MCF 10A (cell line): ENCODE results near the gene ZNF17. TPM values are rescaled to one million over a fixed set of nuclear protein-coding genes. Genes with fewer than 3 reads are reported as not detected.

Experiments used
- BruUV-seq: library from RNA; stranded (reverse); fragments of 400-500 nt; replicated peaks from 2 replicates; lab custom pipeline; 2021; lab: Mats Ljungman, UMichigan
- CTCF ChIA-PET: fragments of 300-600 bp; sonication (Branson Sonifier 250); formaldehyde crosslinking; extraction: SDS; loops from one replicate; lab custom pipeline; 2021; ENCODE audit warnings: antibody characterized with exemption, inconsistent platforms; lab: Yijun Ruan, JAX
- POLR2A ChIA-PET: fragments of 300-600, 350-650 bp; sonication (Branson Sonifier 250); formaldehyde crosslinking; extraction: SDS; loops from one replicate; lab custom pipeline; 2020; ENCODE audit warnings: antibody characterized with exemption, inconsistent platforms; lab: Yijun Ruan, JAX
- DNase-seq: peaks from one replicate; pipeline ENCODE4 v3.0.0-alpha.2; 2018; ENCODE audit not compliant: unreplicated experiment
- H3K27ac Mint-ChIP-seq: one replicate; pipeline ENCODE4 v1.8.0; 2022; ENCODE audit warnings: mild to moderate bottlenecking, low read depth, mixed read lengths; ENCODE audit not compliant: unreplicated experiment
- H3K27me3 Mint-ChIP-seq: one replicate; pipeline ENCODE4 v1.8.0; 2022; ENCODE audit warnings: mixed read lengths; ENCODE audit not compliant: insufficient read depth, unreplicated experiment
- H3K36me3 Mint-ChIP-seq: one replicate; pipeline ENCODE4 v1.8.0; 2022; ENCODE audit warnings: mild to moderate bottlenecking, moderate library complexity, mixed read lengths; ENCODE audit not compliant: insufficient read depth, unreplicated experiment
- H3K4me1 Mint-ChIP-seq: one replicate; pipeline ENCODE4 v1.8.0; 2022; ENCODE audit warnings: mixed read lengths; ENCODE audit not compliant: insufficient read depth, unreplicated experiment
- H3K4me3 Mint-ChIP-seq: one replicate; pipeline ENCODE4 v1.8.0; 2022; ENCODE audit warnings: mild to moderate bottlenecking, moderate library complexity, mixed read lengths; ENCODE audit not compliant: unreplicated experiment
- H3K9me3 Mint-ChIP-seq: one replicate; pipeline ENCODE4 v1.8.0; 2022; ENCODE audit warnings: mixed read lengths; ENCODE audit not compliant: unreplicated experiment
- intact Hi-C: fragments of 100-400 bp; cut with micrococcal nuclease; formaldehyde crosslinking; loops from 2 replicates; pipeline ENCODE4 v1.14.1; 2022
- total RNA-seq: library from RNA; stranded (reverse); gene quantifications from 2 replicates; pipeline ENCODE4 v1.2.3, GENCODE V29; 2022
- TF ChIP-seq, protein P1 (sequence below): fragments of 200-600 bp; IDR thresholded peaks from one replicate; pipeline ENCODE4 v1.8.0; 2022; ENCODE audit warnings: antibody characterized with exemption, mild to moderate bottlenecking; ENCODE audit not compliant: unreplicated experiment

Gene ZNF17
- total RNA-seq, 1 experiment from 2014 or later: 8.3 TPM

DNA sequence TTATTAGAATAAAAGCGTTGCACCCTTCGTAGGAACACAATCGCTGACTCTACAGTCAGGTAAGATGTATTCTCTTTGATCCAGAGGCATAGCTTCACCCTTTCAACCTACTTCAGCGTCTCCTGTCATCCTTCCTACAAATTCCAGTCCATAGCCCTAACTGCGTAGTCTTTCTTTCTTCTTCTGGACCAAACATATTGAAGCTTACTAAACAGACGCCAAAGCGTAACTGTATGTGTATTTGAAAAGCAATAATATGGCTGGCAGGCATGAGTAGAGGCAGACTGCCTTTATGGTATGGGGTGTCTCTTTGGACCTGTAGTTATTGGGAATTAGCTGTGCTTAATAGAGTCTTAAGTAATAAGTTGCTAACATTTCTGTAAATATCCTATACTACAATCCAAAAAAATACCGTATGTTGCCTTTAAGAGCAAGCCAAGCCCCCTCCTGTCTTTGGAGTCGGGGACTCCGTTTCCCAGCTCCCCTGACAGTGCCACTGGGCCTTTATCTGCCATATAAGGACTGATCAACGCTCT is 21.7 kb upstream of the ZNF17 start:
- peaks cover 2% of the 10 kb centered on the region for H3K9me3 Mint-ChIP-seq
- CTCF ChIA-PET: interaction anchor here (0.6 to 1.4 kb wide), 6 partner anchors 13 to 91 kb away, joined by 3 to 11 read pairs (median 3); no protein-coding TSS in a partner anchor
- H3K36me3 Mint-ChIP-seq: peaks cover 4% of the 10 kb centered on the region
- H3K27ac Mint-ChIP-seq: peak overlapping the region; percentile 97
- TF ChIP-seq, protein P1, sequence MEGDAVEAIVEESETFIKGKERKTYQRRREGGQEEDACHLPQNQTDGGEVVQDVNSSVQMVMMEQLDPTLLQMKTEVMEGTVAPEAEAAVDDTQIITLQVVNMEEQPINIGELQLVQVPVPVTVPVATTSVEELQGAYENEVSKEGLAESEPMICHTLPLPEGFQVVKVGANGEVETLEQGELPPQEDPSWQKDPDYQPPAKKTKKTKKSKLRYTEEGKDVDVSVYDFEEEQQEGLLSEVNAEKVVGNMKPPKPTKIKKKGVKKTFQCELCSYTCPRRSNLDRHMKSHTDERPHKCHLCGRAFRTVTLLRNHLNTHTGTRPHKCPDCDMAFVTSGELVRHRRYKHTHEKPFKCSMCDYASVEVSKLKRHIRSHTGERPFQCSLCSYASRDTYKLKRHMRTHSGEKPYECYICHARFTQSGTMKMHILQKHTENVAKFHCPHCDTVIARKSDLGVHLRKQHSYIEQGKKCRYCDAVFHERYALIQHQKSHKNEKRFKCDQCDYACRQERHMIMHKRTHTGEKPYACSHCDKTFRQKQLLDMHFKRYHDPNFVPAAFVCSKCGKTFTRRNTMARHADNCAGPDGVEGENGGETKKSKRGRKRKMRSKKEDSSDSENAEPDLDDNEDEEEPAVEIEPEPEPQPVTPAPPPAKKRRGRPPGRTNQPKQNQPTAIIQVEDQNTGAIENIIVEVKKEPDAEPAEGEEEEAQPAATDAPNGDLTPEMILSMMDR: no peak
- H3K4me1 Mint-ChIP-seq: peaks cover 13% of the 10 kb centered on the region
- H3K4me3 Mint-ChIP-seq: peak overlapping the region; percentile 88
- H3K27me3 Mint-ChIP-seq: no peaks in the 10 kb centered on the region
- DNase-seq: no peak
- TSS peak; percentile 87 for BruUV-seq
- intact Hi-C loops: no loop called here
- POLR2A ChIA-PET: interaction anchor here (0.5 to 2.4 kb wide), 25 partner anchors 8 to 1755 kb away, joined by 3 to 17 read pairs (median 3); partner anchors contain the start of genes TRAPPC2B, ZNF17, ZNF264 and ZNF304

DNA sequence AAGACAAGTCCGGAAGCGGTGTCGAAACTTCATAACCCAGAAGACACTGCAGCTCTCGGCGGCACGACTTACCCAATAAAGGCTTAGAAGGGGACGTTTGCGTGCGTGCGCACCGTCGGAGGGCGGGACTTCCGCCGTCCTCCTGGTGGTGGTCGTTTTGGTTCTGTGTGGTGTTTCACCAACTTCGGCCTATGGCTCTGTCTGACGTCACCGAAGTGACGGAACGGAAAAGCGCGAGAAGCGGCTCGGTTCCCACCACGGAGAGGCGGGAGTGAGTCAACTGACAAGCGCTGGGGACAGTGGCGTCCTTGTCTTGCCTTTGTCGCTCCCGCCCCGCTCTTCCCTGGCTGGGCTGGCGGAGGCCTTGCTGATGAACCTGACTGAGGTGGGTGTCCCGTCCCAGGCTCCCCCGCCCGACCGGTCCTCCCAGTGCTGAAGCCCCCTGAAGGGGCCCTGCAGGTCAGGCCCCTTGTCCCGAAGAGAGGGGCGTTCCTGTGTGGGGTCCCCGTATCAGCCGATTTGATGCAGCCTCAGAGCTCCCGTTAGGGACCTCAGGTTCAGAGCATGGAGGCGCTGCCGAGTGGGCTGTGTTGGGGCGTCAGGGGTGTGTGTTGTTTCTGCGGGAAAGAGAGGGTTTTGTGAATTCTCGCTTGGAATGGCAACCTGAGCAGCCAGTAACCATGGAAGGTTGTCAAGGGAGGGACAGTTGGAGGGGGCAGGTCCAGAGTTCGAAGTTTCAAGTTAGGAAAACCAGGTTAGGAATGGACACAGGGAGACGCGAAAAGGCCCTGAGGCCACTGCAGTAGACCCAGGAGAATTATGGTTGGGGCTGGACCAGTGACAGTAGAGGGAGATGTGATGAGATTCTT is 21.0 kb upstream of the ZNF17 start, which contains the start of gene ZNF548:
Gene ZNF548, plus strand, starts transcription at position 125 of the 869 bp plus-strand sequence. Its CDS starts 246 bp downstream, at position 371.
- CTCF ChIA-PET: interaction anchor here (0.6 to 1.4 kb wide), 5 partner anchors 13 to 92 kb away, joined by 3 to 11 read pairs (median 3); no protein-coding TSS in a partner anchor

DNA sequence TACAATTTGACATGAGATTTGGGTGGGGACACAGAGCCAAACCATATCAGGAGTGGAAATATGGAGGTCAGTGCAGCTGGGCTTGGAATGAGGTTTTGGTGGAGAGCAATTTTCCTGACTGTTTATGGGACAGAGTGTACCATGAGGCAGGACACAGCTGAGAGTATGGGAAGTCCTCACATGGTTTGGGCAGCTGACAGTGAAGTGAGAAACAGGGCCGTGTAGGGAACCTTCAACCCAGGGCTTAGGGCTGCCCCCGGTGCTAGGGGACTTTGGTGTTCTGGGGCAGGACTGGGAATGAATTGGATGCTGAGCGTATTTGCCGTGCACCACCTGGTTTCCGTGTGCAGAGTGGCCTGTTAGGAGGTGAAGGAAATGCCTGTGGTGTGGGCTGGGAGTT is 15.3 kb upstream of the ZNF17 start:
- BruUV-seq: no TSS peak
- Mint-ChIP-seq H3K27me3 (no peaks in the 10 kb centered on the region), H3K4me3 (no peak overlapping the region), H3K36me3 (peaks cover 66% of the 10 kb centered on the region), H3K9me3 (peaks cover 58% of the 10 kb centered on the region), H3K4me1 (peaks cover 5% of the 10 kb centered on the region), H3K27ac (no peak overlapping the region)
- intact Hi-C loops: no loop called here
- TF ChIP-seq, protein P1: no peak
- ChIA-PET CTCF (interaction anchor here (0.5 to 1.6 kb wide), 2 partner anchors 10 to 69 kb away, joined by 4 read pairs; no protein-coding TSS in a partner anchor), POLR2A (no interaction called here)
- no peak for DNase-seq

More for the DNA sequence above, 21.0 kb upstream of the ZNF17 start, which contains the start of gene ZNF548:
- BruUV-seq: TSS peak; percentile 59
- Mint-ChIP-seq H3K27ac (peak within 1 kb of the TSS; percentile 97), H3K36me3 (peaks cover 11% of the 10 kb centered on the region), H3K4me1 (peaks cover 13% of the 10 kb centered on the region), H3K27me3 (no peaks in the 10 kb centered on the region), H3K4me3 (peak within 1 kb of the TSS; percentile 88), H3K9me3 (peaks cover 9% of the 10 kb centered on the region)
- intact Hi-C loops: no loop called here
- TF ChIP-seq, protein P1: no peak
- DNase-seq: peak; percentile 97
- POLR2A ChIA-PET: interaction anchor here (0.6 to 2.4 kb wide), 24 partner anchors 8 to 1755 kb away, joined by 3 to 17 read pairs (median 4); partner anchors contain the start of genes TRAPPC2B, ZNF17, ZNF264 and ZNF304

DNA sequence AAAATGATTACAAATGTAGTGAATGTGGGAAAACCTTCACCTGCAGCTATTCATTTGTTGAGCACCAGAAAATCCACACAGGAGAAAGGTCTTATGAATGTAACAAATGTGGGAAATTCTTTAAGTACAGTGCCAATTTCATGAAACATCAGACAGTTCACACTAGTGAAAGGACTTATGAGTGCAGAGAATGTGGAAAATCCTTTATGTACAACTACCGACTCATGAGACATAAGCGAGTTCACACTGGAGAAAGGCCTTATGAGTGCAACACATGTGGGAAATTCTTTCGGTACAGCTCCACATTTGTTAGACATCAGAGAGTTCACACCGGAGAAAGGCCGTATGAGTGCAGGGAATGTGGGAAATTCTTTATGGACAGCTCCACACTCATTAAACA is 12.1 kb upstream of the ZNF17 start:
- ChIA-PET CTCF (interaction anchor here (0.8 to 2.5 kb wide), 3 partner anchors 8 to 23 kb away, joined by 3 to 11 read pairs (median 10); partner anchors contain the start of gene ZNF17), POLR2A (interaction anchor here (0.6 to 1.6 kb wide), 3 partner anchors 8 to 12 kb away, joined by 3 to 5 read pairs (median 3); partner anchors contain the start of gene ZNF548)
- Mint-ChIP-seq H3K36me3 (peaks cover 72% of the 10 kb centered on the region), H3K27me3 (no peaks in the 10 kb centered on the region), H3K27ac (no peak overlapping the region), H3K9me3 (peaks cover 58% of the 10 kb centered on the region), H3K4me1 (no peaks in the 10 kb centered on the region), H3K4me3 (no peak overlapping the region)
- no peak for DNase-seq
- no TSS peak for BruUV-seq
- intact Hi-C loops: no loop called here
- TF ChIP-seq, protein P1: no peak
